ENCODE measurements around the gene ARHGAP28.

Gene ARHGAP28

DNA sequence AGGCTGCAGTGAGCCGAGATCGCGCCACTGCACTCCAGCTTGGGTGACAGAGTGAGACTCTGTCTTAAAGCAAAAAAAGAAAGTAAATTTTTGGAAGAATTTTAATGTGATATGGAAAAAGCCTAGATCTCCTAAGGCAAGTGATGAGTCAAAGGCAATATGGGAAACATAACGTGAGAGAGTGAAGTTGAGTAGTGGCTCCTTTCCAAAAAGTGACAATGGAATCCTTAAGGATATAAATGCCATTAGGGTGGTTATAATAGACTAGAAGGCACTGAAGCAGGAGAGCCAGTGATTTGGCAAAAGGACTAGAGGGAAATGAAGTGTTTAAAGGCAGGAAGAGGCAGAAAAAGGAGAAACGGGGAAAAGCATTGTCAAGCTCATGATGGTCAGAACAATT, 25.6 kb downstream of the ARHGAP28 start:
- H3K27me3 ChIP-seq (ENCODE audit: control insufficient read depth, low read length) = no peaks in the 10 kb centered on the region
- no peaks in the 10 kb centered on the region for H3K79me2 ChIP-seq (ENCODE audit: control insufficient read depth, low read length)
- no peak overlapping the region for H3K27ac ChIP-seq (ENCODE audit: low read depth, low read length)
- H3F3A ChIP-seq (ENCODE audit: control insufficient read depth, insufficient read depth) = no peaks in the 10 kb centered on the region
- no peaks in the 10 kb centered on the region for H4K20me1 ChIP-seq (ENCODE audit: control insufficient read depth, insufficient read depth, low read depth, low read length)
- H3K4me3 ChIP-seq (ENCODE audit: low read length) = no peak overlapping the region
- no peaks in the 10 kb centered on the region for H3K9me3 ChIP-seq (ENCODE audit: control insufficient read depth, insufficient read depth, low read length)
- TF ChIP-seq EZH2phosphoT487 (IDR thresholded peaks at IDR 0.05; ENCODE audit: borderline replicate concordance, low read length) = no peak
- TF ChIP-seq, protein P1, sequence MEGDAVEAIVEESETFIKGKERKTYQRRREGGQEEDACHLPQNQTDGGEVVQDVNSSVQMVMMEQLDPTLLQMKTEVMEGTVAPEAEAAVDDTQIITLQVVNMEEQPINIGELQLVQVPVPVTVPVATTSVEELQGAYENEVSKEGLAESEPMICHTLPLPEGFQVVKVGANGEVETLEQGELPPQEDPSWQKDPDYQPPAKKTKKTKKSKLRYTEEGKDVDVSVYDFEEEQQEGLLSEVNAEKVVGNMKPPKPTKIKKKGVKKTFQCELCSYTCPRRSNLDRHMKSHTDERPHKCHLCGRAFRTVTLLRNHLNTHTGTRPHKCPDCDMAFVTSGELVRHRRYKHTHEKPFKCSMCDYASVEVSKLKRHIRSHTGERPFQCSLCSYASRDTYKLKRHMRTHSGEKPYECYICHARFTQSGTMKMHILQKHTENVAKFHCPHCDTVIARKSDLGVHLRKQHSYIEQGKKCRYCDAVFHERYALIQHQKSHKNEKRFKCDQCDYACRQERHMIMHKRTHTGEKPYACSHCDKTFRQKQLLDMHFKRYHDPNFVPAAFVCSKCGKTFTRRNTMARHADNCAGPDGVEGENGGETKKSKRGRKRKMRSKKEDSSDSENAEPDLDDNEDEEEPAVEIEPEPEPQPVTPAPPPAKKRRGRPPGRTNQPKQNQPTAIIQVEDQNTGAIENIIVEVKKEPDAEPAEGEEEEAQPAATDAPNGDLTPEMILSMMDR (IDR thresholded peaks at IDR 0.05; ENCODE audit: low read depth, low read length, poor library complexity, severe bottlenecking) = no peak
- no peak overlapping the region for H3K4me2 ChIP-seq (ENCODE audit: low read length)
- no peaks in the 10 kb centered on the region for H3K4me1 ChIP-seq (ENCODE audit: control insufficient read depth, low read length)
- H3K36me3 ChIP-seq (ENCODE audit: control insufficient read depth, low read length) = no peaks in the 10 kb centered on the region
- H3K9me2 ChIP-seq (replicated peaks; ENCODE audit: control insufficient read depth, low read length) = no peaks in the 10 kb centered on the region

DNA sequence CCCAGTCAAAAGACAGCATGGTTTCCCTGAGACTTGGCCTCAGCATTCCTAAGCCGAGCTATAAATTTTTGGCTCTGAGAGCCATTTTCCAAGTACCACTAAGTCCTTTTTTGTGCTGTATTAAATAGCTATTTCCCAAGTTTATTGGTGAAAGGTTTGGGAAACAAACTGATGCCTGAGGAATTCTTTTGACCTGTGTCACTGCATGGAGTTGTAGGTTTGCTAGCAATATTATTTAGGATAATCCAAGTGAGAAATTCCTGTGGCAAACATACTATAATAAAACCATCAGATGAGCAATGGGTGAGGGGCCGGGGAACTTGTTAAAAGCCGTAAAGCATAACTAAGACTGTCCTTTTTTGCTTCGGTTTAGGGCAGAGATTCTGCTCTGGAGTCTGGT, 28.4 kb downstream of the ARHGAP28 start:
- Histone ChIP-seq H3K4me1 (ENCODE audit: control insufficient read depth, low read length) (no peaks in the 10 kb centered on the region), H3K9me2 (replicated peaks; ENCODE audit: control insufficient read depth, low read length) (no peaks in the 10 kb centered on the region), H3K27me3 (ENCODE audit: control insufficient read depth, low read length) (no peaks in the 10 kb centered on the region), H4K20me1 (ENCODE audit: control insufficient read depth, insufficient read depth, low read depth, low read length) (no peaks in the 10 kb centered on the region), H3K4me3 (ENCODE audit: low read length) (no peak overlapping the region), H3F3A (ENCODE audit: control insufficient read depth, insufficient read depth) (no peaks in the 10 kb centered on the region), H3K36me3 (ENCODE audit: control insufficient read depth, low read length) (no peaks in the 10 kb centered on the region), H3K4me2 (ENCODE audit: low read length) (no peak overlapping the region), H3K27ac (ENCODE audit: low read depth, low read length) (no peak overlapping the region), H3K9me3 (ENCODE audit: control insufficient read depth, insufficient read depth, low read length) (no peaks in the 10 kb centered on the region), H3K79me2 (ENCODE audit: control insufficient read depth, low read length) (no peaks in the 10 kb centered on the region)
- TF ChIP-seq, protein P1 (IDR thresholded peaks at IDR 0.05; ENCODE audit: low read depth, low read length, poor library complexity, severe bottlenecking) = no peak
- TF ChIP-seq EZH2phosphoT487 (IDR thresholded peaks at IDR 0.05; ENCODE audit: borderline replicate concordance, low read length) = no peak

DNA sequence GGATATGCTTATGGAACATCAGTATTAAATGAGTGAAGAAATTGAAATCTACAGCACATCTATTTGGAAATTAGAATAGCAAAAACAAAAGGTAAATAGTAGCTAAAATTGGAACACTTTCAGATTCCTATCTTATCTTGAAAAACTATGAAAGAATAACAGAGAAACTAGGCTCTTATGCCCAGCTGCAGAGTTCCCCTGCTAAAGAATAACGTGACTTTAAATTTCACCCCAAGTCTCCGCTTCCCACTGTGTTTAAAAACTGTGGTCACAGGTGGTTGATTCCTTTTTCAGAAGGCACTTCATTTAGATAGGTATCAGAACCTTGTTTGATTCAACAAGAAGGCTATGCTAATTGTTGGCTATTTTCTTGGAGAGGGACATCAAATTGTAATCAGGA, 30.1 kb downstream of the ARHGAP28 start:
- H3K27ac ChIP-seq (ENCODE audit: low read depth, low read length) = no peak overlapping the region
- no peaks in the 10 kb centered on the region for H3K27me3 ChIP-seq (ENCODE audit: control insufficient read depth, low read length)
- no peak overlapping the region for H3K4me3 ChIP-seq (ENCODE audit: low read length)
- H3K9me3 ChIP-seq (ENCODE audit: control insufficient read depth, insufficient read depth, low read length) = no peaks in the 10 kb centered on the region
- no peaks in the 10 kb centered on the region for H3F3A ChIP-seq (ENCODE audit: control insufficient read depth, insufficient read depth)
- H3K36me3 ChIP-seq (ENCODE audit: control insufficient read depth, low read length) = no peaks in the 10 kb centered on the region
- H3K79me2 ChIP-seq (ENCODE audit: control insufficient read depth, low read length) = no peaks in the 10 kb centered on the region
- H4K20me1 ChIP-seq (ENCODE audit: control insufficient read depth, insufficient read depth, low read depth, low read length) = no peaks in the 10 kb centered on the region
- no peaks in the 10 kb centered on the region for H3K4me1 ChIP-seq (ENCODE audit: control insufficient read depth, low read length)
- H3K9me2 ChIP-seq (replicated peaks; ENCODE audit: control insufficient read depth, low read length) = no peaks in the 10 kb centered on the region
- TF ChIP-seq, protein P1 (IDR thresholded peaks at IDR 0.05; ENCODE audit: low read depth, low read length, poor library complexity, severe bottlenecking) = no peak
- no peak for TF ChIP-seq EZH2phosphoT487 (IDR thresholded peaks at IDR 0.05; ENCODE audit: borderline replicate concordance, low read length)
- no peak overlapping the region for H3K4me2 ChIP-seq (ENCODE audit: low read length)

DNA sequence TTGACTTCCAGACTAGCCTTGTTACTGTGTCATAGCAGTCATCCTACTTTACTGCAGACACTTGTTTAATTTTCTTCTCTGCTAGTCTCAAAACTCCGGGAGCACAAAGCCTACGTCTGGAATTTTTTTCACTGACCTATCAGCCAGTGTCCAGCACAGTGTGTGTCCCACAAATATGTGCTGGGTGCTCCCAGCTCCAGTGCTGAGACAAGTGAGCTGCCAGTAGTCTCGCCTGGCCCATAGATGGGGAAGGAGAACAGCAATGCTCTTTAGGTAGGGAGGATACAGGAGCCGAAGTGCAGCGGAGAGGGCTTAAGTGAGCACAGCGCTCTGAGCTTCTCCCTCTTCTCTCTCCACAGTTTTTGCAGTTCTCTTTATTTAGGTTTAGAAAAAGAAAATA, 34.0 kb downstream of the ARHGAP28 start:
- H3K79me2 ChIP-seq (ENCODE audit: control insufficient read depth, low read length) = no peaks in the 10 kb centered on the region
- no peaks in the 10 kb centered on the region for H3K9me2 ChIP-seq (replicated peaks; ENCODE audit: control insufficient read depth, low read length)
- no peak overlapping the region for H3K4me3 ChIP-seq (ENCODE audit: low read length)
- H3K27ac ChIP-seq (ENCODE audit: low read depth, low read length) = no peak overlapping the region
- H4K20me1 ChIP-seq (ENCODE audit: control insufficient read depth, insufficient read depth, low read depth, low read length) = no peaks in the 10 kb centered on the region
- no peaks in the 10 kb centered on the region for H3K36me3 ChIP-seq (ENCODE audit: control insufficient read depth, low read length)
- H3K4me1 ChIP-seq (ENCODE audit: control insufficient read depth, low read length) = no peaks in the 10 kb centered on the region
- no peaks in the 10 kb centered on the region for H3F3A ChIP-seq (ENCODE audit: control insufficient read depth, insufficient read depth)
- no peak overlapping the region for H3K4me2 ChIP-seq (ENCODE audit: low read length)
- no peaks in the 10 kb centered on the region for H3K9me3 ChIP-seq (ENCODE audit: control insufficient read depth, insufficient read depth, low read length)
- TF ChIP-seq, protein P1 (IDR thresholded peaks at IDR 0.05; ENCODE audit: low read depth, low read length, poor library complexity, severe bottlenecking) = no peak
- no peak for TF ChIP-seq EZH2phosphoT487 (IDR thresholded peaks at IDR 0.05; ENCODE audit: borderline replicate concordance, low read length)
- H3K27me3 ChIP-seq (ENCODE audit: control insufficient read depth, low read length) = no peaks in the 10 kb centered on the region
